Mesenchymal stem cell (in vitro differentiated cells and primary cell): ENCODE data around the gene IGFBP7.
A peak's percentile ranks its signal among the peaks of the same experiment; 100 is the strongest.

Experiments used
- DNase-seq: peaks from one replicate; pipeline ENCODE4 v3.0.0-alpha.2; 2013
- H2AFZ ChIP-seq: one replicate; pipeline ENCODE4 v1.6.1; 2013; ENCODE audit warnings: low read depth, mild to moderate bottlenecking, control low read depth, inconsistent platforms, low read length, moderate library complexity
- H2AK5ac ChIP-seq: 2 replicates; pipeline ENCODE4 v1.6.1; 2013; ENCODE audit warnings: low read length, moderate library complexity, mild to moderate bottlenecking, inconsistent platforms; ENCODE audit not compliant: severe bottlenecking
- H2BK120ac ChIP-seq: one replicate; pipeline ENCODE4 v1.6.1; 2013; ENCODE audit warnings: low read depth, mild to moderate bottlenecking, inconsistent platforms, low read length, moderate library complexity
- H2BK12ac ChIP-seq, 2 experiments: one replicate each; pipeline ENCODE4 v1.6.1; 2013; ENCODE audit warnings: inconsistent platforms in 2 of 2, low read length in 2 of 2, mild to moderate bottlenecking in 2 of 2, moderate library complexity in 2 of 2, control low read depth in 1 of 2
- H2BK15ac ChIP-seq: one replicate; pipeline ENCODE4 v1.6.1; 2013; ENCODE audit warnings: mild to moderate bottlenecking, low read depth, inconsistent platforms; ENCODE audit not compliant: poor library complexity, severe bottlenecking
- H2BK5ac ChIP-seq: 2 replicates; pipeline ENCODE4 v1.6.1; 2013; ENCODE audit warnings: low read depth, mild to moderate bottlenecking, low read length, control low read depth, inconsistent platforms; ENCODE audit not compliant: poor library complexity, severe bottlenecking
- H3K14ac ChIP-seq, 2 experiments: one replicate each; pipeline ENCODE4 v1.6.1; 2013; ENCODE audit warnings: inconsistent platforms in 2 of 2, low read length in 2 of 2, control low read depth in 1 of 2, mild to moderate bottlenecking in 1 of 2, moderate library complexity in 1 of 2
- H3K18ac ChIP-seq, 2 experiments: one replicate each; pipeline ENCODE4 v1.6.1; 2013; ENCODE audit warnings: inconsistent platforms in 2 of 2, low read length in 2 of 2, control low read depth in 1 of 2, low read depth in 1 of 2, mild to moderate bottlenecking in 1 of 2
- H3K23ac ChIP-seq, 2 experiments: one replicate each; pipeline ENCODE4 v1.6.1; 2013; ENCODE audit warnings: inconsistent platforms in 2 of 2, low read length in 2 of 2, mild to moderate bottlenecking in 2 of 2, moderate library complexity in 2 of 2, control low read depth in 1 of 2
- H3K27ac ChIP-seq: 2 replicates; pipeline ENCODE4 v1.5.1; 2013; ENCODE audit warnings: mild to moderate bottlenecking, moderate library complexity, low read length, control low read depth, inconsistent platforms; ENCODE audit not compliant: poor library complexity, severe bottlenecking
- H3K27me3 ChIP-seq, 2 experiments: 2 replicates each; pipeline versions ENCODE4 v1.6.1 to v1.7.0; 2013; ENCODE audit warnings: low read length in 2 of 2, mild to moderate bottlenecking in 2 of 2, moderate library complexity in 2 of 2, control low read depth in 1 of 2, inconsistent platforms in 1 of 2; ENCODE audit not compliant: control insufficient read depth in 1 of 2, insufficient read depth in 1 of 2
- H3K36me3 ChIP-seq, 2 experiments: 2 replicates each; pipeline versions ENCODE4 v1.6.1 to v1.7.0; 2013; ENCODE audit warnings: low read length in 2 of 2, control low read depth in 1 of 2, inconsistent platforms in 1 of 2, low read depth in 1 of 2, mild to moderate bottlenecking in 1 of 2; ENCODE audit not compliant: insufficient read depth in 2 of 2, control insufficient read depth in 1 of 2
- H3K4ac ChIP-seq, 2 experiments: one replicate each; pipeline ENCODE4 v1.6.1; 2013; ENCODE audit warnings: inconsistent platforms in 2 of 2, low read length in 2 of 2, mild to moderate bottlenecking in 2 of 2, moderate library complexity in 2 of 2, control low read depth in 1 of 2, low read depth in 1 of 2
- H3K4me1 ChIP-seq: 2 replicates; pipeline ENCODE4 v1.6.1; 2013; ENCODE audit warnings: low read depth, low read length, control low read depth; ENCODE audit not compliant: control insufficient read depth, insufficient read depth
- H3K4me2 ChIP-seq: 2 replicates; pipeline ENCODE4 v1.6.1; 2013; ENCODE audit warnings: low read length, mild to moderate bottlenecking, inconsistent platforms; ENCODE audit not compliant: poor library complexity, severe bottlenecking
- H3K4me3 ChIP-seq, 2 experiments: 2 replicates each; pipeline versions ENCODE4 v1.5.1 to v1.7.0; 2013; ENCODE audit warnings: low read length in 2 of 2, mild to moderate bottlenecking in 2 of 2, control low read depth in 1 of 2, low read depth in 1 of 2; ENCODE audit not compliant: insufficient read depth in 1 of 2
- H3K79me1 ChIP-seq: replicated peaks from 2 replicates; pipeline ENCODE4 v1.6.1; 2013; ENCODE audit warnings: mild to moderate bottlenecking, control low read depth, low read length, inconsistent platforms; ENCODE audit not compliant: poor library complexity, severe bottlenecking
- H3K9ac ChIP-seq: 2 replicates; pipeline ENCODE4 v1.7.0; 2013; ENCODE audit warnings: mild to moderate bottlenecking, low read length, moderate library complexity
- H3K9me3 ChIP-seq: 2 replicates; pipeline ENCODE4 v1.7.0; 2013; ENCODE audit warnings: mild to moderate bottlenecking, low read length; ENCODE audit not compliant: control insufficient read depth
- H4K8ac ChIP-seq: one replicate; pipeline ENCODE4 v1.6.1; 2013; ENCODE audit warnings: inconsistent platforms, mild to moderate bottlenecking, low read length, moderate library complexity
- H4K91ac ChIP-seq: one replicate; pipeline ENCODE4 v1.6.1; 2013; ENCODE audit warnings: mild to moderate bottlenecking, low read length, inconsistent platforms
- WGBS: methylation state at CpG from one replicate; pipeline ENCODE4 v1.1.7; 2013; ENCODE audit warnings: mixed read lengths; 5-methylcytosine and 5-hydroxymethylcytosine counted together

Gene IGFBP7

GRCh38 chr4:57074744-57075143, 35.4 kb downstream of the IGFBP7 start:
- no peaks in the 10 kb centered on the region for H3K9me3 ChIP-seq
- no peak overlapping the region for H3K18ac ChIP-seq
- H2BK15ac ChIP-seq: no peak overlapping the region
- no peak overlapping the region for H2AK5ac ChIP-seq
- no peak overlapping the region for H3K14ac ChIP-seq
- no peak overlapping the region for H3K23ac ChIP-seq
- peak overlapping the region; percentile 52 for H3K9ac ChIP-seq
- no peak overlapping the region for H2AFZ ChIP-seq
- no peak overlapping the region for H2BK120ac ChIP-seq
- no peak overlapping the region for H2BK12ac ChIP-seq
- H2BK5ac ChIP-seq: no peak overlapping the region
- peaks cover 18% of the 10 kb centered on the region for H3K4me1 ChIP-seq
- no peaks in the 10 kb centered on the region for H3K27me3 ChIP-seq
- no peak overlapping the region for H4K91ac ChIP-seq
- no peaks in the 10 kb centered on the region for H3K79me1 ChIP-seq
- no peak overlapping the region for H3K4me2 ChIP-seq
- no peak for DNase-seq
- H3K27ac ChIP-seq: peak overlapping the region; percentile 87
- peaks cover 0 to 20% of the 10 kb centered on the region in 2 experiments for H3K36me3 ChIP-seq
- no peak overlapping the region for H4K8ac ChIP-seq
- WGBS: 0% methylated on average over 1 of the region's 4 CpGs
- no peak overlapping the region for H3K4ac ChIP-seq
- H3K4me3 ChIP-seq: no peak overlapping the region

DNA sequence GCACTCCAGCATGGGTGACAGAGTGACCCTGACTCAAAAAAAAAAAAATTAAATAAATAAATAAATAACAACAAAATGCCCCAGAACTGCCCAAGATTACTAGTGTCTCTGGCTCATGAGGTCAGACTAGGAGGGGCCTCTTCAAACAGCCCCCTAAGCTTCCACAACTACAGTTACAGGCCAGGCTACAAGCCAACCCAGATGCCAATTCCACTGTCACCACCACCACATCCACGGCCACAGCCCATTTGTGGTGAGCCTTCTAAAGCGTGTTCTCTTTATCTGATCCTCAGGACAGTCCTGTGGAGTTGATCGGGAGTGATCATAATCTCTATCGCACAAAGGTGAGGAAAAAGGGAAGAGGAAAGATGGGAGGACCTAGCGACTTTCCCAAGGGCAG, 36.6 kb downstream of the IGFBP7 start:
- Histone ChIP-seq H2AK5ac (no peak overlapping the region), H3K27ac (peak overlapping the region; percentile 43), H4K8ac (no peak overlapping the region), H2BK15ac (no peak overlapping the region), H2BK5ac (no peak overlapping the region), H3K79me1 (peaks cover 1% of the 10 kb centered on the region), H4K91ac (no peak overlapping the region), H3K4ac (no peak overlapping the region), H3K14ac (no peak overlapping the region), H2BK12ac (peak overlapping the region in 1 of 2 experiments; percentile 8), H3K4me3 (no peak overlapping the region), H3K9me3 (no peaks in the 10 kb centered on the region), H3K4me1 (peaks cover 23% of the 10 kb centered on the region), H3K36me3 (peaks cover 0 to 31% of the 10 kb centered on the region in 2 experiments), H3K4me2 (no peak overlapping the region), H3K9ac (no peak overlapping the region), H3K18ac (peak overlapping the region in 1 of 2 experiments; percentile 16), H3K27me3 (no peaks in the 10 kb centered on the region), H2BK120ac (no peak overlapping the region), H3K23ac (no peak overlapping the region), H2AFZ (no peak overlapping the region)
- DNase-seq: no peak
- WGBS: 82% methylated on average over 4 of the region's 5 CpGs

DNA sequence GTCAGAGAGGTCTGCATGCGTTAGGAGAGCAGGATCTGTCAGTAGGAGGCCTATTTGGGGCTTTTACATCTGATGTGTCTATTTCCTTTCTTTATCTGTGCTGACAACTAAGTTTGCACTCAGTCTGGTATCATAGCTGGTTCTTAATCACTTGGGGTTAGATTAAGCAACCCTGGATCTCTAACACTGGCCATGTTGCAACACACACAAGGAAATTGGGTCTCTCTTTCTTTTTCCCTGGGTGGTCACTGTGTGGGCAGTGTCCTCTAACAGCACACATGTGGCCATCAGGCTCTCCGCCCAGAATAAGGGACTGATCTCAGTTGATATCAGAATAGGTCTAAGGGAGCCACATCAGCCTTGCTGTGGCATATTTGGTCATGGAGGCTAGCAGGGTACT, 38.9 kb downstream of the IGFBP7 start:
- no peak overlapping the region for H2AFZ ChIP-seq
- H3K4ac ChIP-seq: peak overlapping the region in 1 of 2 experiments; percentile 19
- no peak overlapping the region for H3K4me3 ChIP-seq
- H4K91ac ChIP-seq: no peak overlapping the region
- no peak overlapping the region for H4K8ac ChIP-seq
- no peak overlapping the region for H3K14ac ChIP-seq
- peak overlapping the region in 1 of 2 experiments; percentile 14 for H3K18ac ChIP-seq
- H3K79me1 ChIP-seq: peaks cover 1% of the 10 kb centered on the region
- peaks cover 22% of the 10 kb centered on the region for H3K4me1 ChIP-seq
- no peak overlapping the region for H3K9ac ChIP-seq
- H2BK15ac ChIP-seq: no peak overlapping the region
- H3K36me3 ChIP-seq: peaks cover 0 to 32% of the 10 kb centered on the region in 2 experiments
- H3K9me3 ChIP-seq: no peaks in the 10 kb centered on the region
- peak overlapping the region; percentile 5 for H3K27ac ChIP-seq
- DNase-seq: peak; percentile 86
- H2BK120ac ChIP-seq: peak overlapping the region; percentile 15
- no peak overlapping the region for H3K4me2 ChIP-seq
- WGBS: 87% methylated on average over 1 of the region's 2 CpGs
- no peaks in the 10 kb centered on the region for H3K27me3 ChIP-seq
- no peak overlapping the region for H2BK5ac ChIP-seq
- H3K23ac ChIP-seq: no peak overlapping the region
- no peak overlapping the region for H2AK5ac ChIP-seq
- H2BK12ac ChIP-seq: no peak overlapping the region

- Histone ChIP-seq H3K4me2 (no peak overlapping the region), H3K27ac (peak overlapping the region; percentile 56), H3K23ac (no peak overlapping the region), H3K9me3 (no peaks in the 10 kb centered on the region), H2BK15ac (no peak overlapping the region), H3K27me3 (no peaks in the 10 kb centered on the region), H3K4me1 (peaks cover 29% of the 10 kb centered on the region), H3K79me1 (peaks cover 1% of the 10 kb centered on the region), H4K91ac (no peak overlapping the region), H2AFZ (no peak overlapping the region), H3K36me3 (peaks cover 0 to 38% of the 10 kb centered on the region in 2 experiments), H2BK5ac (no peak overlapping the region), H3K9ac (no peak overlapping the region), H3K4ac (no peak overlapping the region), H2BK12ac (peak overlapping the region in 1 of 2 experiments; percentile 21), H2AK5ac (peak overlapping the region; percentile 32), H3K14ac (no peak overlapping the region), H4K8ac (no peak overlapping the region), H2BK120ac (no peak overlapping the region), H3K4me3 (no peak overlapping the region), H3K18ac (no peak overlapping the region)
- WGBS: no CpG with 5 or more reads among the region's 2 CpGs
- DNase-seq: no peak
These were observed 39.7 kb downstream of the IGFBP7 start for GRCh38 chr4:57070461-57070860.
